ENCODE results near the gene NCK1.

DNA sequence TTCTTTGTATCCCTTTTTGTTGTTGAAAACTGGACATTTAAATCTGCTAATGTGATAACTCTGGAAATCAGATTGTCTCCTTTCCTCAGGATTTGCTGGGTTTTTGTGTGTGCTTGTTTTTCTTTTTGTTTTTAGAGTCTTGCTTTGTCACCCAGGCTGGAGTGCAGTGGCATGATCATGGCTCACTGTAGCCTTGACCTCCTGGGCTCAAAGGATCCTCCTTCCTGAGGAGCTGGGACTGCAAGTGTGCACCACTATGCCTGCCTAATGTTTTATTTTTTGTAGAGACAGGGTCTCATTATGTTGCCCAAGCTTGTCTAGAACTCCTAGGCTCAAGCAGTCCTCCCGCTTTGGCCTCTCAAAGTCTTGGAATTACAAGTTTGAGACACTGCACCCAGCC, 51.2 kb downstream of the NCK1 start:
- TF ChIP-seq, protein P1, sequence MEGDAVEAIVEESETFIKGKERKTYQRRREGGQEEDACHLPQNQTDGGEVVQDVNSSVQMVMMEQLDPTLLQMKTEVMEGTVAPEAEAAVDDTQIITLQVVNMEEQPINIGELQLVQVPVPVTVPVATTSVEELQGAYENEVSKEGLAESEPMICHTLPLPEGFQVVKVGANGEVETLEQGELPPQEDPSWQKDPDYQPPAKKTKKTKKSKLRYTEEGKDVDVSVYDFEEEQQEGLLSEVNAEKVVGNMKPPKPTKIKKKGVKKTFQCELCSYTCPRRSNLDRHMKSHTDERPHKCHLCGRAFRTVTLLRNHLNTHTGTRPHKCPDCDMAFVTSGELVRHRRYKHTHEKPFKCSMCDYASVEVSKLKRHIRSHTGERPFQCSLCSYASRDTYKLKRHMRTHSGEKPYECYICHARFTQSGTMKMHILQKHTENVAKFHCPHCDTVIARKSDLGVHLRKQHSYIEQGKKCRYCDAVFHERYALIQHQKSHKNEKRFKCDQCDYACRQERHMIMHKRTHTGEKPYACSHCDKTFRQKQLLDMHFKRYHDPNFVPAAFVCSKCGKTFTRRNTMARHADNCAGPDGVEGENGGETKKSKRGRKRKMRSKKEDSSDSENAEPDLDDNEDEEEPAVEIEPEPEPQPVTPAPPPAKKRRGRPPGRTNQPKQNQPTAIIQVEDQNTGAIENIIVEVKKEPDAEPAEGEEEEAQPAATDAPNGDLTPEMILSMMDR (IDR thresholded peaks at IDR 0.05) = no peak
- no peak for TF ChIP-seq POLR2A (IDR thresholded peaks at IDR 0.05)

All from uterus (tissue), 2 donors.